ENCODE results near the gene KREMEN1. TPM values are rescaled to one million over a fixed set of nuclear protein-coding genes. Genes with fewer than 3 reads are reported as not detected.

The KREMEN1 gene
- total RNA-seq, 1 donor from 2014 or later, result 1.4 TPM

- no peak overlapping the region for H3K4me2 ChIP-seq
- no peak overlapping the region for H3K4me3 ChIP-seq
- no peak overlapping the region for H2AFZ ChIP-seq (replicated peaks)
- peaks cover 6% of the 10 kb centered on the region for H3K4me1 Mint-ChIP-seq
- no peaks in the 10 kb centered on the region for H3K9me3 ChIP-seq (ENCODE audit: low read depth)
- H3F3A ChIP-seq (ENCODE audit: low read depth), result no peaks in the 10 kb centered on the region
- no peaks in the 10 kb centered on the region for H3K36me3 ChIP-seq
- no peak for TF ChIP-seq CTCF (IDR thresholded peaks at IDR 0.05)
- no peak for TF ChIP-seq EZH2phosphoT487 (IDR thresholded peaks at IDR 0.05)
- no peak for TF ChIP-seq EZH2 (IDR thresholded peaks at IDR 0.05)
- H3K4me3 Mint-ChIP-seq, result no peak overlapping the region
- peaks cover 15% of the 10 kb centered on the region for H3K27me3 Mint-ChIP-seq (ENCODE audit: insufficient read depth, low read depth)
- H3K9ac ChIP-seq, result no peak overlapping the region
- H3K27ac Mint-ChIP-seq, result no peak overlapping the region
- no peaks in the 10 kb centered on the region for H4K20me1 ChIP-seq (ENCODE audit: low read depth)
- H3K79me2 ChIP-seq (ENCODE audit: low read depth), result no peaks in the 10 kb centered on the region
- H3K27me3 ChIP-seq, result no peaks in the 10 kb centered on the region
- H3K36me3 Mint-ChIP-seq, result no peaks in the 10 kb centered on the region
- no peak overlapping the region for H3K27ac ChIP-seq
- peaks cover 3% of the 10 kb centered on the region for H3K9me3 Mint-ChIP-seq
- no peaks in the 10 kb centered on the region for H3K4me1 ChIP-seq
- DNase-seq (ENCODE audit: low spot score), result no peak
These were observed 93.3 kb downstream of the KREMEN1 start for GRCh38 chr22:29166180-29166579.

- Mint-ChIP-seq H3K9me3 (peaks cover 10% of the 10 kb centered on the region), H3K4me1 (peaks cover 6% of the 10 kb centered on the region), H3K27me3 (ENCODE audit: insufficient read depth, low read depth) (peaks cover 15% of the 10 kb centered on the region), H3K27ac (peak overlapping the region; percentile 85), H3K4me3 (no peak overlapping the region), H3K36me3 (no peaks in the 10 kb centered on the region)
- no peaks in the 10 kb centered on the region for H3K9me3 ChIP-seq (ENCODE audit: low read depth)
- H2AFZ ChIP-seq (replicated peaks), result no peak overlapping the region
- no peaks in the 10 kb centered on the region for H3K36me3 ChIP-seq
- H3K27ac ChIP-seq, result no peak overlapping the region
- no peaks in the 10 kb centered on the region for H4K20me1 ChIP-seq (ENCODE audit: low read depth)
- DNase-seq (ENCODE audit: low spot score), result no peak
- H3K9ac ChIP-seq, result no peak overlapping the region
- TF ChIP-seq CTCF (IDR thresholded peaks at IDR 0.05), result no peak
- no peak for TF ChIP-seq EZH2 (IDR thresholded peaks at IDR 0.05)
- TF ChIP-seq EZH2phosphoT487 (IDR thresholded peaks at IDR 0.05), result no peak
- H3K79me2 ChIP-seq (ENCODE audit: low read depth), result no peaks in the 10 kb centered on the region
- H3K27me3 ChIP-seq, result no peaks in the 10 kb centered on the region
- H3K4me3 ChIP-seq, result no peak overlapping the region
- no peaks in the 10 kb centered on the region for H3K4me1 ChIP-seq
- H3F3A ChIP-seq (ENCODE audit: low read depth), result no peaks in the 10 kb centered on the region
- no peak overlapping the region for H3K4me2 ChIP-seq
These were observed 94.4 kb downstream of the KREMEN1 start for GRCh38 chr22:29167032-29167911.

- Mint-ChIP-seq H3K4me1 (peaks cover 6% of the 10 kb centered on the region), H3K36me3 (peaks cover 4% of the 10 kb centered on the region), H3K27me3 (ENCODE audit: insufficient read depth, low read depth) (peaks cover 7% of the 10 kb centered on the region), H3K27ac (peak overlapping the region; percentile 81), H3K9me3 (peaks cover 37% of the 10 kb centered on the region), H3K4me3 (peak overlapping the region; percentile 64)
- Histone ChIP-seq H3K4me2 (no peak overlapping the region), H3K27me3 (no peaks in the 10 kb centered on the region), H3K36me3 (no peaks in the 10 kb centered on the region), H2AFZ (replicated peaks) (no peak overlapping the region), H3K79me2 (ENCODE audit: low read depth) (no peaks in the 10 kb centered on the region), H3K4me1 (no peaks in the 10 kb centered on the region), H4K20me1 (ENCODE audit: low read depth) (no peaks in the 10 kb centered on the region), H3F3A (ENCODE audit: low read depth) (peaks cover 3% of the 10 kb centered on the region), H3K9ac (no peak overlapping the region), H3K27ac (no peak overlapping the region), H3K9me3 (ENCODE audit: low read depth) (peaks cover 6% of the 10 kb centered on the region), H3K4me3 (no peak overlapping the region)
- DNase-seq (ENCODE audit: low spot score), result no peak
- TF ChIP-seq EZH2phosphoT487 (IDR thresholded peaks at IDR 0.05) (no peak), CTCF (IDR thresholded peaks at IDR 0.05) (no peak)
These were observed 98.9 kb downstream of the KREMEN1 start for GRCh38 chr22:29171721-29172120.

All from neural progenitor cell (in vitro differentiated cells).